Psoas muscle (tissue), 8 donors: Measurements from ENCODE around the gene ALK. TPM values are rescaled to one million over a fixed set of nuclear protein-coding genes. Genes with fewer than 3 reads are reported as not detected.

Experiments used
- ATAC-seq, 4 donors: fragments of 200-7000 bp; cut with Tn5 transposase; one replicate each; pipeline ENCODE4 v1.9.1; 2020; ENCODE audit warnings: moderate library complexity in 3 of 4, mild to moderate bottlenecking in 2 of 4
- DNase-seq, 2 donors: peaks; one replicate each; pipeline ENCODE4 v3.0.0-alpha.2; 2020
- H3K27ac ChIP-seq: fragments of 200-600 bp; one replicate; pipeline ENCODE4 v1.8.0; 2022
- H3K27me3 ChIP-seq, 3 donors: fragments of 200-600 bp in 1 of 3; one replicate each; pipeline versions ENCODE4 v1.6.1 to v1.8.0; 2013 to 2022; ENCODE audit warnings: low read length in 2 of 3, mild to moderate bottlenecking in 2 of 3, moderate library complexity in 1 of 3; ENCODE audit not compliant: insufficient read depth in 3 of 3
- H3K36me3 ChIP-seq, 2 donors: fragments of 200-600 bp in 1 of 2; one replicate each; pipeline versions ENCODE4 v1.6.1 to v1.8.0; 2013 to 2022; ENCODE audit warnings: low read depth in 1 of 2, mild to moderate bottlenecking in 1 of 2, moderate library complexity in 1 of 2; ENCODE audit not compliant: insufficient read depth in 1 of 2
- H3K4me1 ChIP-seq: fragments of 200-600 bp; one replicate; pipeline ENCODE4 v1.8.0; 2022
- H3K4me3 ChIP-seq: fragments of 200-600 bp; one replicate; pipeline ENCODE4 v1.8.0; 2022; ENCODE audit warnings: mild to moderate bottlenecking
- H3K9me3 ChIP-seq: fragments of 200-600 bp; one replicate; pipeline ENCODE4 v1.8.0; 2022
- WGBS, 3 donors: extraction: QIAGEN DNeasy Blood & Tissue Kit; methylation state at CpG; one replicate each; pipeline versions ENCODE4 v1.1.6 to v1.1.7; 2013; 5-methylcytosine and 5-hydroxymethylcytosine counted together
- intact Hi-C, 2 donors: fragments of 100-400 bp; cut with DNase I; formaldehyde crosslinking; loops; one replicate each; pipeline versions ENCODE4 v1.11.0 to v1.14.2; 2022
- polyA plus RNA-seq, 3 donors: library from polyadenylated mRNA; stranded (reverse); fragments of 200-250 nt; gene quantifications; one replicate each; pipeline ENCODE4 v1.2.3, GENCODE V29; 2013
- total RNA-seq, 4 donors: library from RNA; stranded (reverse); fragmentation: NEBNext Ultra II Directional in 2 of 4; extraction: Animal tissue kit (Norgen Biotek cat#: 25700) in 2 of 4; gene quantifications; one replicate each; pipeline versions ENCODE4 v1.2.1 to v1.2.4, GENCODE V29; 2021 to 2023
- TF ChIP-seq, protein P1 (sequence below): fragments of 200-600 bp; IDR thresholded peaks from one replicate; pipeline ENCODE4 v1.8.0; 2022; ENCODE audit warnings: antibody characterized with exemption
- donor health status: healthy with polysubstance abuse.
- donor health status: DM: no; HTN: no; CAD: no; lungs with moderate emphysema.
- donor health status: Bipolar disorder and iron deficiency.
- donor health status: healthy.
- donor health status: DM: yes; HTN: yes; CAD: no.
- donor health status: DM: no; HTN: no; CAD: no.
- donor health status: DM: no; HTN: no; CAD: no.
- donor health status: DM: yes; HTN: yes; CAD: no.

The ALK gene
- total and polyA plus RNA-seq, 7 donors = 0.03 to 0.32 (median 0.08) TPM; not detected in 2

DNA sequence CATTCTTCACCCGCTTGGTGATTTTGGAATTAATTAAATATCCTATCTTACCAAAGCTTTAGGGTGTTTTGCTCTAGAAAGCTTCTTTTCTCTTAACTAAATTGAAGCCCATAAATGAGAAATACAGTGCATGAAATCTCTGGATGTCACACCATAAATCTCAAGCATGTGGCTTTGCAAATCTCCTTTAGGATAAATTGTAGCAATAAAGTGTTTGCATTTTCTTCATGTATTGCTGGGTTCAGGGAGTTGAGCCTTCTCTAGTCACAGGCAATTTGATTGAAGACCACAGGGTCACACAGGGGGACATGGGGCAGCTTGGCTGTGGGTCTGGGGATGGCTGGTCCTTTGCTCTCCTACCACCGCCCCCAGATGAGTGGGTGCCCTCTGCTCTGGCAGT is 442.0 kb downstream of the ALK start:
- Histone ChIP-seq H3K27me3 (no peaks in the 10 kb centered on the region), H3K4me1 (peaks cover 5% of the 10 kb centered on the region), H3K27ac (no peak overlapping the region), H3K9me3 (no peaks in the 10 kb centered on the region), H3K4me3 (no peak overlapping the region), H3K36me3 (no peaks in the 10 kb centered on the region)
- TF ChIP-seq, protein P1, sequence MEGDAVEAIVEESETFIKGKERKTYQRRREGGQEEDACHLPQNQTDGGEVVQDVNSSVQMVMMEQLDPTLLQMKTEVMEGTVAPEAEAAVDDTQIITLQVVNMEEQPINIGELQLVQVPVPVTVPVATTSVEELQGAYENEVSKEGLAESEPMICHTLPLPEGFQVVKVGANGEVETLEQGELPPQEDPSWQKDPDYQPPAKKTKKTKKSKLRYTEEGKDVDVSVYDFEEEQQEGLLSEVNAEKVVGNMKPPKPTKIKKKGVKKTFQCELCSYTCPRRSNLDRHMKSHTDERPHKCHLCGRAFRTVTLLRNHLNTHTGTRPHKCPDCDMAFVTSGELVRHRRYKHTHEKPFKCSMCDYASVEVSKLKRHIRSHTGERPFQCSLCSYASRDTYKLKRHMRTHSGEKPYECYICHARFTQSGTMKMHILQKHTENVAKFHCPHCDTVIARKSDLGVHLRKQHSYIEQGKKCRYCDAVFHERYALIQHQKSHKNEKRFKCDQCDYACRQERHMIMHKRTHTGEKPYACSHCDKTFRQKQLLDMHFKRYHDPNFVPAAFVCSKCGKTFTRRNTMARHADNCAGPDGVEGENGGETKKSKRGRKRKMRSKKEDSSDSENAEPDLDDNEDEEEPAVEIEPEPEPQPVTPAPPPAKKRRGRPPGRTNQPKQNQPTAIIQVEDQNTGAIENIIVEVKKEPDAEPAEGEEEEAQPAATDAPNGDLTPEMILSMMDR = no peak
- ATAC-seq (no peak), DNase-seq (no peak)
- intact Hi-C loops = no loop called here
- 92 to 98% (median 96%) methylated on average over 2 of the region's 2 CpGs for WGBS, 3 donors

- Histone ChIP-seq H3K36me3 (no peaks in the 10 kb centered on the region), H3K27me3 (no peaks in the 10 kb centered on the region), H3K4me1 (peaks cover 5% of the 10 kb centered on the region), H3K4me3 (no peak overlapping the region), H3K27ac (no peak overlapping the region), H3K9me3 (no peaks in the 10 kb centered on the region)
- no peak for ATAC-seq
- TF ChIP-seq, protein P1 = no peak
- intact Hi-C loops = no loop called here
- 87 to 92% (median 88%) methylated on average over 4 of the region's 4 CpGs for WGBS, 3 donors
- DNase-seq = no peak
These were observed 442.7 kb downstream of the ALK start for GRCh38 chr2:29478641-29479040.

DNA sequence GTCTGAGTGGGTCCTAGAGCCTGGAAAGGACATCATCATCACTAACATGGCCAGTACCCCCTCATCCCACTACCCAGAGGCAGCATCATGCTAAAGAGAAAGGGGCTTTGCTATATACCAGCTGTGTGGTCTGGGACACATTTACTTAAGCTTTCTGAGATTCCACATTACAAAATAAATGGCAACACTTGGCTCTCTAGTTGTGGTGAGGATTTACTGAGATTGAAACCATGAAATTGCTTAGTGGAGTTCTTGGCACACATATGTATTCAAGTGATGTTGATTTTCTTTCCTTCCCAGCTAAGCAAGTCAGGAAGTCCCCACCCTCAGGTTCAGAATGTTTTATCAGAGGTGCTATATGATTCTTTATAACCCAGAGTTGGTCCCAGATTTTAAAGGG is 444.2 kb downstream of the ALK start:
- intact Hi-C loops = no loop called here
- DNase-seq (no peak), ATAC-seq (no peak)
- H3K36me3 ChIP-seq = no peaks in the 10 kb centered on the region
- no peak overlapping the region for H3K4me3 ChIP-seq
- TF ChIP-seq, protein P1 = no peak
- H3K9me3 ChIP-seq = peaks cover 11% of the 10 kb centered on the region
- peaks cover 3% of the 10 kb centered on the region for H3K4me1 ChIP-seq
- H3K27me3 ChIP-seq = no peaks in the 10 kb centered on the region
- no peak overlapping the region for H3K27ac ChIP-seq

GRCh38 chr2:29475499-29475898 is 445.9 kb downstream of the ALK start:
- Histone ChIP-seq H3K27me3 (no peaks in the 10 kb centered on the region), H3K36me3 (no peaks in the 10 kb centered on the region), H3K27ac (no peak overlapping the region), H3K9me3 (peaks cover 16% of the 10 kb centered on the region), H3K4me1 (no peaks in the 10 kb centered on the region), H3K4me3 (no peak overlapping the region)
- no peak for DNase-seq
- no peak for ATAC-seq
- TF ChIP-seq, protein P1 = no peak
- 55 to 61% (median 59%) methylated on average over 9 of the region's 9 CpGs for WGBS, 3 donors
- intact Hi-C loops = no loop called here

GRCh38 chr2:29469961-29470360 is 451.4 kb downstream of the ALK start:
- 63 to 65% (median 65%) methylated on average over 3 of the region's 3 CpGs for WGBS, 3 donors
- H3K27me3 ChIP-seq = no peaks in the 10 kb centered on the region
- H3K4me1 ChIP-seq = no peaks in the 10 kb centered on the region
- no peak overlapping the region for H3K4me3 ChIP-seq
- no peak overlapping the region for H3K27ac ChIP-seq
- DNase-seq = no peak
- intact Hi-C loops = no loop called here
- TF ChIP-seq, protein P1 = no peak
- H3K9me3 ChIP-seq = peaks cover 16% of the 10 kb centered on the region
- no peaks in the 10 kb centered on the region for H3K36me3 ChIP-seq
- no peak for ATAC-seq
